Measurements from ENCODE around the gene ZDHHC16.

DNA sequence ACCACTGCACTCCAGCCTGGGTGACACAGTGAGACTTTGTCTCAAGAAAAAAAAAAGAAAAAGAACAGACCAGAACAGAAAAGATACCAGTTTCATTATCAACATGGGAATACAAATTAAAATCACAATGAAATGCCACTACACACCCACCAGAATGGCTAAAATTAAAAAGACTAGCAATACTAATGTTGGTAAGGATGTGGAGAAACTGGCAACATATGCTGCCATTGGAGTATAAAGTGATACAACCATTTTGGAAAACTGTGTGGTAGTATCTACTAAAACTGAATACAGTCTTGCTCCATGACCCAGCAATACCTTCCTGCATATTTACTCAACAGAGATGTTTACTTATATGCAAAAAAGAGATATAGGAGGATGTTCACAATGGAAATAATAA lies 41.9 kb upstream of the ZDHHC16 start:
- TF ChIP-seq, protein P1, sequence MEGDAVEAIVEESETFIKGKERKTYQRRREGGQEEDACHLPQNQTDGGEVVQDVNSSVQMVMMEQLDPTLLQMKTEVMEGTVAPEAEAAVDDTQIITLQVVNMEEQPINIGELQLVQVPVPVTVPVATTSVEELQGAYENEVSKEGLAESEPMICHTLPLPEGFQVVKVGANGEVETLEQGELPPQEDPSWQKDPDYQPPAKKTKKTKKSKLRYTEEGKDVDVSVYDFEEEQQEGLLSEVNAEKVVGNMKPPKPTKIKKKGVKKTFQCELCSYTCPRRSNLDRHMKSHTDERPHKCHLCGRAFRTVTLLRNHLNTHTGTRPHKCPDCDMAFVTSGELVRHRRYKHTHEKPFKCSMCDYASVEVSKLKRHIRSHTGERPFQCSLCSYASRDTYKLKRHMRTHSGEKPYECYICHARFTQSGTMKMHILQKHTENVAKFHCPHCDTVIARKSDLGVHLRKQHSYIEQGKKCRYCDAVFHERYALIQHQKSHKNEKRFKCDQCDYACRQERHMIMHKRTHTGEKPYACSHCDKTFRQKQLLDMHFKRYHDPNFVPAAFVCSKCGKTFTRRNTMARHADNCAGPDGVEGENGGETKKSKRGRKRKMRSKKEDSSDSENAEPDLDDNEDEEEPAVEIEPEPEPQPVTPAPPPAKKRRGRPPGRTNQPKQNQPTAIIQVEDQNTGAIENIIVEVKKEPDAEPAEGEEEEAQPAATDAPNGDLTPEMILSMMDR (conservative IDR thresholded peaks at IDR 0.05; ENCODE audit: low read length): no peak
- no peak for TF ChIP-seq EZH2phosphoT487 (IDR thresholded peaks at IDR 0.05; ENCODE audit: borderline replicate concordance, low read depth, low read length)

Measured in OCI-LY7 (cell line).